Stomach (tissue), 4 donors: ENCODE data around the gene URM1.

Experiments used
- POLR2AphosphoS5 ChIP-seq, 3 donors: sonication (generic); formaldehyde crosslinking; IDR thresholded peaks; one replicate each; pipeline ENCODE4 v1.6.1; 2016; ENCODE audit warnings: antibody characterized with exemption in 3 of 3
- TF ChIP-seq, protein P1 (sequence below), 7 experiments: fragments of 450-650 bp in 4 of 7; fragments of 200-600 bp in 3 of 7; sonication (generic) in 3 of 7; IDR thresholded peaks; one replicate each; pipeline ENCODE4 v1.5.1; 2016 to 2019; ENCODE audit warnings: antibody characterized with exemption in 7 of 7, control low read depth in 2 of 7, mild to moderate bottlenecking in 1 of 7

DNA sequence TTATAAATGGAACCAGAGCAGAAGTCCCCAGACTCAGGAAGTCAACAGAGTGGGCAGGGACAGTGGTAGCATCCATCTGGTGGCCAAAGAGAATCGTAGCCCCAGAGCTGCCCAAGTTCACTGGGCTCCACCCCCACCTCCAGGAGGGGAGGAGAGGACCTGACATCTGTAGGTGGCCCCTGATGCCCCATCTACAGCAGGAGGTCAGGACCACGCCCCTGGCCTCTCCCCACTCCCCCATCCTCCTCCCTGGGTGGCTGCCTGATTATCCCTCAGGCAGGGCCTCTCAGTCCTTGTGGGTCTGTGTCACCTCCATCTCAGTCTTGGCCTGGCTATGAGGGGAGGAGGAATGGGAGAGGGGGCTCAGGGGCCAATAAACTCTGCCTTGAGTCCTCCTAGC is 10.3 kb upstream of the URM1 start:
- TF ChIP-seq, protein P1, sequence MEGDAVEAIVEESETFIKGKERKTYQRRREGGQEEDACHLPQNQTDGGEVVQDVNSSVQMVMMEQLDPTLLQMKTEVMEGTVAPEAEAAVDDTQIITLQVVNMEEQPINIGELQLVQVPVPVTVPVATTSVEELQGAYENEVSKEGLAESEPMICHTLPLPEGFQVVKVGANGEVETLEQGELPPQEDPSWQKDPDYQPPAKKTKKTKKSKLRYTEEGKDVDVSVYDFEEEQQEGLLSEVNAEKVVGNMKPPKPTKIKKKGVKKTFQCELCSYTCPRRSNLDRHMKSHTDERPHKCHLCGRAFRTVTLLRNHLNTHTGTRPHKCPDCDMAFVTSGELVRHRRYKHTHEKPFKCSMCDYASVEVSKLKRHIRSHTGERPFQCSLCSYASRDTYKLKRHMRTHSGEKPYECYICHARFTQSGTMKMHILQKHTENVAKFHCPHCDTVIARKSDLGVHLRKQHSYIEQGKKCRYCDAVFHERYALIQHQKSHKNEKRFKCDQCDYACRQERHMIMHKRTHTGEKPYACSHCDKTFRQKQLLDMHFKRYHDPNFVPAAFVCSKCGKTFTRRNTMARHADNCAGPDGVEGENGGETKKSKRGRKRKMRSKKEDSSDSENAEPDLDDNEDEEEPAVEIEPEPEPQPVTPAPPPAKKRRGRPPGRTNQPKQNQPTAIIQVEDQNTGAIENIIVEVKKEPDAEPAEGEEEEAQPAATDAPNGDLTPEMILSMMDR (IDR thresholded peaks at IDR 0.05) = no peak
- TF ChIP-seq POLR2AphosphoS5 (IDR thresholded peaks at IDR 0.05) = no peak
